CD14-positive monocyte (primary cell): ENCODE data around the gene OR7C1. TPM values are rescaled to one million over a fixed set of nuclear protein-coding genes. Genes with fewer than 3 reads are reported as not detected.
A peak's percentile ranks its signal among the peaks of the same experiment; 100 is the strongest.

Source experiments
- DNase-seq, 3 donors: peaks; one replicate each; pipeline ENCODE4 v3.0.0-alpha.2; 2011 to 2022
- H2AFZ ChIP-seq: 2 replicates; pipeline ENCODE4 v1.6.0; 2012; ENCODE audit warnings: mild to moderate bottlenecking, low read depth, low read length, inconsistent platforms; ENCODE audit not compliant: insufficient read depth, poor library complexity, severe bottlenecking
- H3K27ac ChIP-seq, 2 donors: 1 replicate in 1 of 2; 2 replicates in 1 of 2; pipeline ENCODE4 v1.5.1; 2012 to 2013; ENCODE audit warnings: low read length in 2 of 2, control low read depth in 1 of 2, inconsistent platforms in 1 of 2, low read depth in 1 of 2, mild to moderate bottlenecking in 1 of 2
- H3K27me3 ChIP-seq, 2 donors: one replicate each; pipeline versions ENCODE4 v1.6.0 to v1.6.1; 2011 to 2013; ENCODE audit warnings: low read length in 2 of 2; ENCODE audit not compliant: control insufficient read depth in 2 of 2, insufficient read depth in 2 of 2
- H3K36me3 ChIP-seq, 2 donors: replicated peaks in 1 of 2; 1 replicate in 1 of 2; 2 replicates in 1 of 2; pipeline versions ENCODE4 v1.5.1 to v1.6.1; 2012 to 2013; ENCODE audit warnings: low read length in 2 of 2, control low read depth in 1 of 2, inconsistent platforms in 1 of 2, mild to moderate bottlenecking in 1 of 2; ENCODE audit not compliant: insufficient read depth in 2 of 2, control insufficient read depth in 1 of 2
- H3K4me1 ChIP-seq, 2 donors: 1 replicate in 1 of 2; 2 replicates in 1 of 2; pipeline versions ENCODE4 v1.5.1 to v1.6.1; 2012 to 2013; ENCODE audit warnings: low read length in 2 of 2, control low read depth in 1 of 2, inconsistent platforms in 1 of 2, mild to moderate bottlenecking in 1 of 2, moderate library complexity in 1 of 2; ENCODE audit not compliant: insufficient read depth in 2 of 2, control insufficient read depth in 1 of 2
- H3K4me2 ChIP-seq: replicated peaks from 2 replicates; pipeline ENCODE3; 2012; ENCODE audit warnings: low read length, moderate library complexity, mild to moderate bottlenecking; ENCODE audit not compliant: poor library complexity, severe bottlenecking; ENCODE audit errors: extremely low read depth
- H3K4me3 ChIP-seq, 3 experiments: fragments of 200-600 bp in 1 of 3; sonication (generic) in 1 of 3; replicated peaks in 1 of 3; 1 replicate in 2 of 3; 2 replicates in 1 of 3; pipeline ENCODE4 v1.5.1; 2011 to 2013; ENCODE audit warnings: low read length in 3 of 3, mild to moderate bottlenecking in 3 of 3, control low read depth in 2 of 3, low read depth in 2 of 3, inconsistent platforms in 1 of 3, moderate library complexity in 1 of 3
- H3K79me2 ChIP-seq: 2 replicates; pipeline ENCODE4 v1.6.0; 2012; ENCODE audit warnings: mild to moderate bottlenecking, control low read depth, inconsistent platforms, low read length, moderate library complexity; ENCODE audit not compliant: insufficient read depth
- H3K9ac ChIP-seq: 2 replicates; pipeline ENCODE4 v1.6.0; 2017; ENCODE audit warnings: low read length, mild to moderate bottlenecking; ENCODE audit not compliant: insufficient read depth, poor library complexity, severe bottlenecking
- H3K9me3 ChIP-seq, 2 donors: replicated peaks in 1 of 2; 1 replicate in 1 of 2; 2 replicates in 1 of 2; pipeline versions ENCODE4 v1.5.1 to v1.6.1; 2012 to 2013; ENCODE audit warnings: low read length in 2 of 2, control low read depth in 1 of 2; ENCODE audit not compliant: control insufficient read depth in 1 of 2, insufficient read depth in 1 of 2
- H4K20me1 ChIP-seq: 2 replicates; pipeline ENCODE4 v1.6.0; 2012; ENCODE audit warnings: mild to moderate bottlenecking, low read length, control low read depth, moderate library complexity; ENCODE audit not compliant: insufficient read depth
- H3K27ac Mint-ChIP-seq, 7 donors: one replicate each; pipeline ENCODE4 v1.8.0; 2020; ENCODE audit warnings: mild to moderate bottlenecking in 7 of 7, mixed read lengths in 7 of 7, moderate library complexity in 6 of 7, inconsistent platforms in 2 of 7
- H3K27me3 Mint-ChIP-seq, 3 donors: one replicate each; pipeline ENCODE4 v1.8.0; 2021 to 2022; ENCODE audit warnings: low read depth in 3 of 3, mild to moderate bottlenecking in 3 of 3, mixed read lengths in 3 of 3, moderate library complexity in 3 of 3, inconsistent platforms in 1 of 3
- H3K36me3 Mint-ChIP-seq, 2 donors: one replicate each; pipeline ENCODE4 v1.8.0; 2020; ENCODE audit warnings: mixed read lengths in 2 of 2, inconsistent platforms in 1 of 2, mild to moderate bottlenecking in 1 of 2
- H3K4me1 Mint-ChIP-seq: one replicate; pipeline ENCODE4 v1.8.0; 2020; ENCODE audit warnings: mild to moderate bottlenecking, mixed read lengths
- H3K4me3 Mint-ChIP-seq, 2 donors: one replicate each; pipeline ENCODE4 v1.8.0; 2020; ENCODE audit warnings: mild to moderate bottlenecking in 2 of 2, mixed read lengths in 2 of 2, moderate library complexity in 1 of 2
- H3K9me3 Mint-ChIP-seq, 7 donors: one replicate each; pipeline ENCODE4 v1.8.0; 2020 to 2022; ENCODE audit warnings: mixed read lengths in 7 of 7, mild to moderate bottlenecking in 6 of 7, moderate library complexity in 6 of 7, inconsistent platforms in 2 of 7
- WGBS: methylation state at CpG from one replicate; pipeline ENCODE4 v1.1.5; 2013; ENCODE audit warnings: missing lambda C conversion rate; ENCODE audit not compliant: insufficient coverage; 5-methylcytosine and 5-hydroxymethylcytosine counted together
- intact Hi-C, 2 donors: fragments of 100-400 bp; cut with micrococcal nuclease; formaldehyde crosslinking; loops; one replicate each; pipeline versions ENCODE4 v1.15.0 to v1.15.1; 2023
- polyA plus RNA-seq, 3 donors: library from polyadenylated mRNA; depleted of rRNA in 1 of 3; unstranded in 2 of 3; stranded (reverse) in 1 of 3; fragments of 300-500 nt in 2 of 3; fragments of >200 nt in 1 of 3; fragmentation: Illumina TruSeq in 2 of 3; gene quantifications; 1 replicate in 2 of 3; 2 replicates in 1 of 3; pipeline ENCODE4 v1.2.3, GENCODE V29; 2012 to 2021
- small RNA-seq: library from RNA; depleted of rRNA; stranded (forward); fragments of <200 nt; gene quantifications from one replicate; pipeline ENCODE3, GENCODE V24; 2012; ENCODE audit warnings: low read depth; ENCODE audit not compliant: insufficient read length
- TF ChIP-seq, protein P1 (sequence below): fragments of 200-600 bp; IDR thresholded peaks from one replicate; pipeline ENCODE4 v1.8.0; 2022; ENCODE audit warnings: antibody characterized with exemption, mild to moderate bottlenecking

OR7C1 gene
- polyA plus RNA-seq, 3 donors = 0.02 to 0.15 TPM; not detected in 1

DNA sequence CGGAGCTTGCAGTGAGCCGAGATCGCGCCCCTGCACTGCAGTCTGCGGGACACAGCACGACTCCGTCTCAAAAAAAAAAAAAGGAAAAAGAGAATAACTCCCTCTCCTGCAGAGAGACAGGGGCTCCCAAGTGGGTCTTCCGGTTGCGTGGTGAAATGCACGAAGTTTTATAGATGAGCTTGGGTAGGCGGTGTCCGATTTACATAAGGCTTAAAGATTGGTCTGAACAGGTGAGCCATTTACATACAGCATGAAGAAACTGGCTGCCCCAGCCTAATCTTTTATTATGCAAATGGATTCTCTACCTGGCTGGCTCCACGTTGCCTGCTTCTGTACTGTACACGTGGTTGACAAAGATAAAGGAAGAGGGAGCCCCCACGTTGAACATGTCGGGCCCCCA, 76.2 kb downstream of the OR7C1 start:
- no peak overlapping the region for H3K4me3 ChIP-seq
- 83% methylated on average over 4 of the region's 16 CpGs for WGBS

DNA sequence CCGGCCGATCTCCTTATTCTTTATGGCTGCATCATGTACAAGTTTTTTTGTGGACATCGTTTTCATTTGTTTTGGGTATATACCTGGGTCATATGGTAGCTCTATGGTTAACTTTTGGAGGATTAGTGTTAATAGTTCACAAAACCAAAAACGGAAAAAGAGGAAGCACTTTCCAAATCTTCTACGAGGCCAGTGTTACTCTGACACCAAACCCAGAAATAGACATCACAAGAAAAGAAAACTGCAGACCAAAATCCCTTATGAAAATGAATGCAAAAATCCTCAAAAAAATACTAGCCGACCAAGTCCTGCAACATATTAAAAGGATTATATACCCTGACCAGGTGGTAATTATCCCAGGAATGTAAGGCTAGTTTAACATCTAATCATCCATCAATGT, 86.4 kb downstream of the OR7C1 start:
- WGBS = 0% methylated on average over 1 of the region's 6 CpGs
- no peak overlapping the region for H3K27ac ChIP-seq
- peak overlapping the region in 3 of 7 donors; percentile 46 to 50 (median 50) for H3K27ac Mint-ChIP-seq
- no peaks in the 10 kb centered on the region for H3K79me2 ChIP-seq
- H3K4me3 ChIP-seq = no peak overlapping the region
- H3K36me3 Mint-ChIP-seq = peaks cover 67 to 86% of the 10 kb centered on the region in 2 donors
- intact Hi-C loops = no loop called here
- H3K4me1 ChIP-seq = no peaks in the 10 kb centered on the region
- peaks cover 0 to 3% (median 3%) of the 10 kb centered on the region in 3 donors for H3K27me3 Mint-ChIP-seq
- H3K4me2 ChIP-seq = no peak overlapping the region
- H3K27me3 ChIP-seq = no peaks in the 10 kb centered on the region
- TF ChIP-seq, protein P1, sequence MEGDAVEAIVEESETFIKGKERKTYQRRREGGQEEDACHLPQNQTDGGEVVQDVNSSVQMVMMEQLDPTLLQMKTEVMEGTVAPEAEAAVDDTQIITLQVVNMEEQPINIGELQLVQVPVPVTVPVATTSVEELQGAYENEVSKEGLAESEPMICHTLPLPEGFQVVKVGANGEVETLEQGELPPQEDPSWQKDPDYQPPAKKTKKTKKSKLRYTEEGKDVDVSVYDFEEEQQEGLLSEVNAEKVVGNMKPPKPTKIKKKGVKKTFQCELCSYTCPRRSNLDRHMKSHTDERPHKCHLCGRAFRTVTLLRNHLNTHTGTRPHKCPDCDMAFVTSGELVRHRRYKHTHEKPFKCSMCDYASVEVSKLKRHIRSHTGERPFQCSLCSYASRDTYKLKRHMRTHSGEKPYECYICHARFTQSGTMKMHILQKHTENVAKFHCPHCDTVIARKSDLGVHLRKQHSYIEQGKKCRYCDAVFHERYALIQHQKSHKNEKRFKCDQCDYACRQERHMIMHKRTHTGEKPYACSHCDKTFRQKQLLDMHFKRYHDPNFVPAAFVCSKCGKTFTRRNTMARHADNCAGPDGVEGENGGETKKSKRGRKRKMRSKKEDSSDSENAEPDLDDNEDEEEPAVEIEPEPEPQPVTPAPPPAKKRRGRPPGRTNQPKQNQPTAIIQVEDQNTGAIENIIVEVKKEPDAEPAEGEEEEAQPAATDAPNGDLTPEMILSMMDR = no peak
- DNase-seq = no peak
- peaks cover 0 to 9% (median 0%) of the 10 kb centered on the region in 7 donors for H3K9me3 Mint-ChIP-seq
- H4K20me1 ChIP-seq = peaks cover 80% of the 10 kb centered on the region
- H3K9ac ChIP-seq = no peak overlapping the region
- H3K4me3 Mint-ChIP-seq = no peak overlapping the region
- no peak overlapping the region for H2AFZ ChIP-seq
- H3K36me3 ChIP-seq = peaks cover 78 to 86% of the 10 kb centered on the region in 2 donors
- H3K9me3 ChIP-seq = no peaks in the 10 kb centered on the region
- no peaks in the 10 kb centered on the region for H3K4me1 Mint-ChIP-seq

More for the DNA sequence above, 76.2 kb downstream of the OR7C1 start:
- DNase-seq = no peak
- H3K4me3 Mint-ChIP-seq = no peak overlapping the region
- peaks cover 97% of the 10 kb centered on the region for H4K20me1 ChIP-seq
- H3K9me3 ChIP-seq = no peaks in the 10 kb centered on the region
- H3K27me3 ChIP-seq = no peaks in the 10 kb centered on the region
- no peak overlapping the region for H3K27ac Mint-ChIP-seq
- H3K4me1 Mint-ChIP-seq = no peaks in the 10 kb centered on the region
- H3K9ac ChIP-seq = no peak overlapping the region
- H3K4me1 ChIP-seq = peaks cover 0 to 4% of the 10 kb centered on the region in 2 donors
- TF ChIP-seq, protein P1 = no peak
- no peak overlapping the region for H3K27ac ChIP-seq
- H3K27me3 Mint-ChIP-seq = peaks cover 0 to 1% (median 0%) of the 10 kb centered on the region in 3 donors
- H3K9me3 Mint-ChIP-seq = peaks cover 0 to 3% (median 1%) of the 10 kb centered on the region in 7 donors
- H2AFZ ChIP-seq = no peak overlapping the region
- intact Hi-C loops = loop anchor here in 1 of 2 donors (10.0 kb wide), 1 partner anchor 184 kb away; the partner anchor contains the start of gene NDUFB7
- peaks cover 78 to 97% of the 10 kb centered on the region in 2 donors for H3K36me3 ChIP-seq
- no peak overlapping the region for H3K4me2 ChIP-seq
- no peaks in the 10 kb centered on the region for H3K79me2 ChIP-seq
- H3K36me3 Mint-ChIP-seq = peaks cover 71 to 93% of the 10 kb centered on the region in 2 donors

Small RNA genes lying within 50 kb of the gene (small RNA-seq; reads per million reads assigned to genes)
- gene AC005255.1 = not detected

Other genes starting within 250 kb of the OR7C1 start
- gene ADGRE3, start 160.3 kb downstream of the OR7C1 start, polyA plus RNA-seq = 10 to 100 TPM; 27.3 to 92.0 (median 28.3) TPM
- gene ZNF333, start 145.1 kb downstream of the OR7C1 start, polyA plus RNA-seq = 10 to 100 TPM in 1 of 3 donors, 1 to 10 TPM in 2; 7.6 to 43.0 (median 9.3) TPM
- gene ADGRE2, start 56.6 kb downstream of the OR7C1 start, polyA plus RNA-seq = 10 to 100 TPM; 13.1 to 91.1 (median 47.6) TPM
- gene OR7A5, start within 50 bp of the OR7C1 start, polyA plus RNA-seq = not detected
- gene OR7A10, start 13.7 kb upstream of the OR7C1 start, polyA plus RNA-seq = not detected
- gene OR7A17, start 50.9 kb upstream of the OR7C1 start, polyA plus RNA-seq = not detected
- gene OR7C2, start 106.3 kb upstream of the OR7C1 start, polyA plus RNA-seq = not detected
- not detected for gene SLC1A6, start 144.7 kb upstream of the OR7C1 start, polyA plus RNA-seq
- gene CASP14, start 214.3 kb upstream of the OR7C1 start, polyA plus RNA-seq = not detected
- not detected for gene OR1I1, start 247.0 kb upstream of the OR7C1 start, polyA plus RNA-seq